Liver (tissue), 3 donors: ENCODE data around the gene MRPL24.

Source experiments
- EGR1 ChIP-seq, 2 donors: IDR thresholded peaks; 2 replicates each; pipeline ENCODE4 v1.6.1; 2016 to 2018; ENCODE audit warnings: antibody characterized with exemption in 2 of 2, low read depth in 2 of 2
- TF ChIP-seq, protein P1 (sequence below): fragments of 150-350 bp; IDR thresholded peaks from 2 replicates; pipeline ENCODE4 v1.5.1; 2017; ENCODE audit warnings: improper control_type of control experiment, low read depth, low read length; ENCODE audit not compliant: missing input control
- TF ChIP-seq, protein P2 (sequence below): IDR thresholded peaks from 2 replicates; pipeline ENCODE4 v1.6.1; 2016; ENCODE audit warnings: antibody characterized with exemption
- donor health status: healthy.
- donor health status: healthy.

GRCh38 chr1:156727492-156727891 is 13.4 kb downstream of the MRPL24 start:
- TF ChIP-seq, protein P1, sequence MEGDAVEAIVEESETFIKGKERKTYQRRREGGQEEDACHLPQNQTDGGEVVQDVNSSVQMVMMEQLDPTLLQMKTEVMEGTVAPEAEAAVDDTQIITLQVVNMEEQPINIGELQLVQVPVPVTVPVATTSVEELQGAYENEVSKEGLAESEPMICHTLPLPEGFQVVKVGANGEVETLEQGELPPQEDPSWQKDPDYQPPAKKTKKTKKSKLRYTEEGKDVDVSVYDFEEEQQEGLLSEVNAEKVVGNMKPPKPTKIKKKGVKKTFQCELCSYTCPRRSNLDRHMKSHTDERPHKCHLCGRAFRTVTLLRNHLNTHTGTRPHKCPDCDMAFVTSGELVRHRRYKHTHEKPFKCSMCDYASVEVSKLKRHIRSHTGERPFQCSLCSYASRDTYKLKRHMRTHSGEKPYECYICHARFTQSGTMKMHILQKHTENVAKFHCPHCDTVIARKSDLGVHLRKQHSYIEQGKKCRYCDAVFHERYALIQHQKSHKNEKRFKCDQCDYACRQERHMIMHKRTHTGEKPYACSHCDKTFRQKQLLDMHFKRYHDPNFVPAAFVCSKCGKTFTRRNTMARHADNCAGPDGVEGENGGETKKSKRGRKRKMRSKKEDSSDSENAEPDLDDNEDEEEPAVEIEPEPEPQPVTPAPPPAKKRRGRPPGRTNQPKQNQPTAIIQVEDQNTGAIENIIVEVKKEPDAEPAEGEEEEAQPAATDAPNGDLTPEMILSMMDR, result no peak
- TF ChIP-seq, protein P2, sequence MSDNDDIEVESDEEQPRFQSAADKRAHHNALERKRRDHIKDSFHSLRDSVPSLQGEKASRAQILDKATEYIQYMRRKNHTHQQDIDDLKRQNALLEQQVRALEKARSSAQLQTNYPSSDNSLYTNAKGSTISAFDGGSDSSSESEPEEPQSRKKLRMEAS, result no peak
- no peak for TF ChIP-seq EGR1 (IDR thresholded peaks at IDR 0.05; ENCODE audit: low read depth in 2 of 2)
